ENCODE data around the gene TNFRSF6B. TPM values are rescaled to one million over a fixed set of nuclear protein-coding genes. Genes with fewer than 3 reads are reported as not detected.
A peak's percentile ranks its signal among the peaks of the same experiment; 100 is the strongest.

The TNFRSF6B gene
- total RNA-seq, 1 donor from 2014 or later = 2.3 TPM

- peaks cover 16% of the 10 kb centered on the region for H3K36me3 Mint-ChIP-seq (ENCODE audit: unreplicated experiment)
- no peak for DNase-seq (ENCODE audit: extremely low spot score, unreplicated experiment)
- no peak for TF ChIP-seq CTCF (IDR thresholded peaks at IDR 0.05)
- no peaks in the 10 kb centered on the region for H3K27me3 Mint-ChIP-seq (ENCODE audit: unreplicated experiment)
- no peak overlapping the region for H3K4me3 Mint-ChIP-seq (ENCODE audit: unreplicated experiment)
- H3K27ac Mint-ChIP-seq (ENCODE audit: unreplicated experiment) = no peak overlapping the region
- H3K9me3 Mint-ChIP-seq (ENCODE audit: unreplicated experiment) = no peaks in the 10 kb centered on the region
- peaks cover 27% of the 10 kb centered on the region for H3K4me1 Mint-ChIP-seq (ENCODE audit: unreplicated experiment)
Observed at GRCh38 chr20:63679799-63680305, 16.6 kb upstream of the TNFRSF6B start.

GRCh38 chr20:63680427-63680826 lies 16.0 kb upstream of the TNFRSF6B start:
- no peak overlapping the region for H3K27ac Mint-ChIP-seq (ENCODE audit: unreplicated experiment)
- peaks cover 16% of the 10 kb centered on the region for H3K36me3 Mint-ChIP-seq (ENCODE audit: unreplicated experiment)
- TF ChIP-seq CTCF (IDR thresholded peaks at IDR 0.05) = no peak
- H3K9me3 Mint-ChIP-seq (ENCODE audit: unreplicated experiment) = no peaks in the 10 kb centered on the region
- peaks cover 30% of the 10 kb centered on the region for H3K4me1 Mint-ChIP-seq (ENCODE audit: unreplicated experiment)
- H3K27me3 Mint-ChIP-seq (ENCODE audit: unreplicated experiment) = no peaks in the 10 kb centered on the region
- no peak overlapping the region for H3K4me3 Mint-ChIP-seq (ENCODE audit: unreplicated experiment)
- DNase-seq (ENCODE audit: extremely low spot score, unreplicated experiment) = no peak

- H3K4me1 Mint-ChIP-seq (ENCODE audit: unreplicated experiment) = peaks cover 30% of the 10 kb centered on the region
- H3K9me3 Mint-ChIP-seq (ENCODE audit: unreplicated experiment) = no peaks in the 10 kb centered on the region
- peaks cover 12% of the 10 kb centered on the region for H3K36me3 Mint-ChIP-seq (ENCODE audit: unreplicated experiment)
- no peaks in the 10 kb centered on the region for H3K27me3 Mint-ChIP-seq (ENCODE audit: unreplicated experiment)
- DNase-seq (ENCODE audit: extremely low spot score, unreplicated experiment) = no peak
- no peak overlapping the region for H3K27ac Mint-ChIP-seq (ENCODE audit: unreplicated experiment)
- TF ChIP-seq CTCF (IDR thresholded peaks at IDR 0.05) = no peak
- H3K4me3 Mint-ChIP-seq (ENCODE audit: unreplicated experiment) = no peak overlapping the region
Observed at GRCh38 chr20:63680857-63681608, 15.4 kb upstream of the TNFRSF6B start.

- DNase-seq (ENCODE audit: extremely low spot score, unreplicated experiment) = no peak
- H3K4me3 Mint-ChIP-seq (ENCODE audit: unreplicated experiment) = no peak overlapping the region
- H3K27me3 Mint-ChIP-seq (ENCODE audit: unreplicated experiment) = no peaks in the 10 kb centered on the region
- no peaks in the 10 kb centered on the region for H3K9me3 Mint-ChIP-seq (ENCODE audit: unreplicated experiment)
- no peak for TF ChIP-seq CTCF (IDR thresholded peaks at IDR 0.05)
- peak overlapping the region; percentile 88 for H3K27ac Mint-ChIP-seq (ENCODE audit: unreplicated experiment)
- H3K36me3 Mint-ChIP-seq (ENCODE audit: unreplicated experiment) = peaks cover 8% of the 10 kb centered on the region
- H3K4me1 Mint-ChIP-seq (ENCODE audit: unreplicated experiment) = peaks cover 35% of the 10 kb centered on the region
Observed at GRCh38 chr20:63681609-63682142, 14.8 kb upstream of the TNFRSF6B start.

GRCh38 chr20:63682384-63683139 lies 13.9 kb upstream of the TNFRSF6B start:
- TF ChIP-seq CTCF (IDR thresholded peaks at IDR 0.05) = no peak
- no peak overlapping the region for H3K4me3 Mint-ChIP-seq (ENCODE audit: unreplicated experiment)
- peaks cover 43% of the 10 kb centered on the region for H3K4me1 Mint-ChIP-seq (ENCODE audit: unreplicated experiment)
- no peak for DNase-seq (ENCODE audit: extremely low spot score, unreplicated experiment)
- H3K9me3 Mint-ChIP-seq (ENCODE audit: unreplicated experiment) = no peaks in the 10 kb centered on the region
- peaks cover 2% of the 10 kb centered on the region for H3K36me3 Mint-ChIP-seq (ENCODE audit: unreplicated experiment)
- H3K27me3 Mint-ChIP-seq (ENCODE audit: unreplicated experiment) = no peaks in the 10 kb centered on the region
- H3K27ac Mint-ChIP-seq (ENCODE audit: unreplicated experiment) = peak overlapping the region; percentile 88
